Ovary (tissue), 9 donors: ENCODE data around the gene LRRC51. TPM values are rescaled to one million over a fixed set of nuclear protein-coding genes. Genes with fewer than 3 reads are reported as not detected.

Experiments used
- DNase-seq, 5 donors: peaks; one replicate each; pipeline ENCODE4 v3.0.0-alpha.2; 2019 to 2020
- H3K27ac ChIP-seq, 2 donors: fragments of 200-600 bp; one replicate each; pipeline versions ENCODE4 v1.5.1 to v1.8.0; 2019 to 2022
- H3K27me3 ChIP-seq: fragments of 200-600 bp; one replicate; pipeline ENCODE4 v1.8.0; 2022
- H3K36me3 ChIP-seq: fragments of 200-600 bp; sonication (generic); one replicate; pipeline ENCODE4 v1.5.1; 2019
- H3K4me1 ChIP-seq: one replicate; pipeline ENCODE4 v1.8.1; 2013; ENCODE audit warnings: mild to moderate bottlenecking, moderate library complexity; ENCODE audit not compliant: insufficient read depth
- H3K4me3 ChIP-seq: fragments of 200-600 bp; sonication (generic); one replicate; pipeline ENCODE4 v1.5.1; 2017
- H3K9me3 ChIP-seq, 2 donors: fragments of 200-600 bp in 1 of 2; sonication (generic) in 1 of 2; one replicate each; pipeline versions ENCODE4 v1.5.1 to v1.8.1; 2013 to 2019; ENCODE audit warnings: mild to moderate bottlenecking in 1 of 2, moderate library complexity in 1 of 2
- CTCF ChIP-seq, 3 donors: fragments of 450-650 bp in 2 of 3; fragments of 200-600 bp in 1 of 3; IDR thresholded peaks; one replicate each; pipeline versions ENCODE4 v1.5.1 to v1.8.0; 2016 to 2022; ENCODE audit warnings: antibody characterized with exemption in 3 of 3, mild to moderate bottlenecking in 1 of 3
- EP300 ChIP-seq: sonication (generic); formaldehyde crosslinking; IDR thresholded peaks from one replicate; pipeline ENCODE4 v1.6.1; 2017; ENCODE audit warnings: antibody characterized with exemption
- POLR2A ChIP-seq: fragments of 450-650 bp; IDR thresholded peaks from one replicate; pipeline ENCODE4 v1.6.1; 2017; ENCODE audit warnings: antibody characterized with exemption, mild to moderate bottlenecking, moderate library complexity
- whole genome bisulfite sequencing, 3 donors: extraction: QIAGEN DNeasy Blood & Tissue Kit in 1 of 3; methylation state at CpG; one replicate each; pipeline versions ENCODE4 v1.1.5 to v1.1.7; 2013 to 2017; 5-methylcytosine and 5-hydroxymethylcytosine counted together
- intact Hi-C, 4 donors: fragments of 100-400 bp; cut with DNase I; formaldehyde crosslinking; loops; one replicate each; pipeline versions ENCODE4 v1.11.0 to v1.15.1; 2022 to 2023
- polyA plus RNA-seq, 2 donors: library from polyadenylated mRNA; stranded (reverse); fragments of 200-250 nt in 1 of 2; fragments of 350-450 nt in 1 of 2; fragmentation: Illumina TruSeq in 1 of 2; extraction: RNeasy Lipid Tissue Mini Kit (QIAGEN cat#74804) in 1 of 2; gene quantifications; one replicate each; pipeline ENCODE4 v1.2.3, GENCODE V29; 2013 to 2014
- total RNA-seq, 7 donors: library from RNA; depleted of rRNA in 2 of 7; stranded (reverse); fragments of >200 nt in 2 of 7; fragmentation: NEBNext Ultra II Directional in 3 of 7; extraction: Animal tissue kit (Norgen Biotek cat#: 25700) in 3 of 7; gene quantifications; one replicate each; pipeline versions ENCODE4 v1.1.0 to v1.2.4, GENCODE V29; 2016 to 2023
- donor health status: DM: no; HTN: no; CAD: no; lungs with moderate emphysema.
- donor health status: DM: no; HTN: no; CAD: no.
- donor health status: Bipolar disorder and iron deficiency.
- donor health status: DM: yes; HTN: yes; CAD: no.
- donor health status: DM: no; HTN: no; CAD: no.
- donor health status: DM: yes; HTN: yes; CAD: no.

The LRRC51 gene
- total and polyA plus RNA-seq, 9 donors = 7.2 to 21.0 (median 9.6) TPM

- Histone ChIP-seq H3K9me3 (no peaks in the 10 kb centered on the region), H3K27ac (no peak overlapping the region), H3K27me3 (no peaks in the 10 kb centered on the region), H3K36me3 (no peaks in the 10 kb centered on the region), H3K4me3 (no peak overlapping the region), H3K4me1 (no peaks in the 10 kb centered on the region)
- WGBS, 3 donors = 58 to 63% (median 62%) methylated on average over 6 of the region's 6 CpGs
- intact Hi-C loops = no loop called here
- TF ChIP-seq POLR2A = no peak
- no peak for TF ChIP-seq CTCF (IDR thresholded peaks at IDR 0.05)
- no peak for TF ChIP-seq EP300
- no peak for DNase-seq
These were observed 38.5 kb downstream of the LRRC51 start for GRCh38 chr11:72119198-72119597.

- no peak for TF ChIP-seq EP300
- no peak for TF ChIP-seq CTCF (IDR thresholded peaks at IDR 0.05)
- TF ChIP-seq POLR2A = no peak
- 66 to 74% (median 71%) methylated on average over 2 of the region's 2 CpGs for WGBS, 3 donors
- intact Hi-C loops = no loop called here
- Histone ChIP-seq H3K4me1 (no peaks in the 10 kb centered on the region), H3K36me3 (no peaks in the 10 kb centered on the region), H3K9me3 (no peaks in the 10 kb centered on the region), H3K27me3 (no peaks in the 10 kb centered on the region), H3K27ac (no peak overlapping the region), H3K4me3 (no peak overlapping the region)
- DNase-seq = no peak
These were observed 40.3 kb downstream of the LRRC51 start for GRCh38 chr11:72120930-72121329.

GRCh38 chr11:72122607-72123006, 42.0 kb downstream of the LRRC51 start:
- H3K27ac ChIP-seq = no peak overlapping the region
- no peaks in the 10 kb centered on the region for H3K9me3 ChIP-seq
- no peaks in the 10 kb centered on the region for H3K36me3 ChIP-seq
- DNase-seq = no peak
- H3K4me1 ChIP-seq = no peaks in the 10 kb centered on the region
- TF ChIP-seq POLR2A (no peak), CTCF (IDR thresholded peaks at IDR 0.05) (no peak), EP300 (no peak)
- H3K4me3 ChIP-seq = no peak overlapping the region
- intact Hi-C loops = no loop called here
- WGBS, 3 donors = 62 to 76% (median 76%) methylated on average over 1 of the region's 1 CpG
- H3K27me3 ChIP-seq = no peaks in the 10 kb centered on the region

- 45 to 60% (median 48%) methylated on average over 3 of the region's 3 CpGs for WGBS, 3 donors
- intact Hi-C loops = no loop called here
- no peak for DNase-seq
These were observed 42.5 kb downstream of the LRRC51 start for GRCh38 chr11:72123117-72123653.

More at GRCh38 chr11:72123117-72123653, 42.5 kb downstream of the LRRC51 start:
- Histone ChIP-seq H3K9me3 (no peaks in the 10 kb centered on the region), H3K4me1 (no peaks in the 10 kb centered on the region), H3K27ac (no peak overlapping the region), H3K4me3 (no peak overlapping the region), H3K36me3 (no peaks in the 10 kb centered on the region), H3K27me3 (no peaks in the 10 kb centered on the region)
- no peak for TF ChIP-seq EP300
- no peak for TF ChIP-seq POLR2A
- TF ChIP-seq CTCF (IDR thresholded peaks at IDR 0.05) = no peak
